Measurements from ENCODE around the gene PPP6R2.
A peak's percentile ranks its signal among the peaks of the same experiment; 100 is the strongest.

Gene PPP6R2

DNA sequence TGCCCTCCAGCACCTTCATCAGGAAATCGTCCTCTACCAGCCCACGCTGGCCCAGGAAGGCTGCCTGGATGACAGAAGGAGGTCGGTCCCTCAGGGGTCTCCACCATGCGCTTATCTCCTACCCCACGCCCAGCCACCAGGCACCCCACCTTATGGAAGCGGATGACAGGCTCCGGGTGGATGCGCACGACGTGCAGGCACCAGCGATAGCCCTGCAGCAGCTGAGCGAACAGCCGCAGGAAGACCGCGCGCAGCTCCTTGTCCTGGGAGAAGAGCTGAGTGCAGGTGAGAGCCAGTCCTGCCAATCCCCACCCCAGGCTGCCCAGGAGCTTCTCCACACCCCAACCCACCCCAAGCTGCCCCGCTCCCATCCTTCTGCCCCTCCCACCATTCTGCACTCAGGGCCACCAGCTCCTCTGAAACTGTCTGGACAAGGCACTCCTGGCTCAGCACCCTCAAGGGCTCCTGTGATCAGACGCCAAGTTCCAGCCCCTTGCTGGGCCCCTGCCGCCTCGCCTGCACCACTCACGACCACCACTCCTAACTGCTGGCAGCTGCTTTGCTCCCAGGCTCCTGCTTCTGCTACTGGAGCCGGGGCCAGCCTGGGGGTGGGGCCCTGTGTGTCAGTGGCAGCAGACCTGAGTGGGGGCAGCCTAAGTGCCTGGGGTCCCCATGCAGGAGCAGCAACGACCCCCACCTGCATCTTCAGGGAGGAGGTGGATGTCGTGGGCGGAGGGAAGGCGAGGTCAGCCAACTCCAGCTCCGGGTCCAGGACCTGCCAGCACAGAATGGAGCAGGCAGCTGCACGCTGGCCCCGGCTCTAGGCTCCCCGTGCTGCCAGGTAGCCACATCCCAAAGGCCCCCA is 122.2 kb downstream of the PPP6R2 start:
- Histone ChIP-seq H3K27ac (ENCODE audit: insufficient read depth in 1 of 2, low read depth in 1 of 2, low read length in 2 of 2, poor library complexity in 1 of 2, severe bottlenecking in 2 of 2) (no peak overlapping the region), H3K9me3 (ENCODE audit: control extremely low read depth in 1 of 5, control insufficient read depth in 4 of 5, insufficient read depth in 2 of 5, low read depth in 1 of 5, low read length in 4 of 5) (no peaks in the 10 kb centered on the region), H3K36me3 (ENCODE audit: control insufficient read depth in 4 of 4, insufficient read depth in 4 of 4, low read length in 3 of 4) (peaks cover 3 to 73% (median 54%) of the 10 kb centered on the region in 4 experiments), H3K27me3 (replicated peaks in 2 of 5; ENCODE audit: control insufficient read depth in 4 of 5, insufficient read depth in 5 of 5, low read length in 4 of 5) (no peaks in the 10 kb centered on the region), H3K4me3 (ENCODE audit: control insufficient read depth in 1 of 7, extremely low read depth in 1 of 7, insufficient read depth in 4 of 7, low read depth in 2 of 7, low read length in 6 of 7) (no peak overlapping the region), H3K4me1 (ENCODE audit: control extremely low read depth in 1 of 4, control insufficient read depth in 4 of 4, insufficient read depth in 4 of 4, low read length in 3 of 4) (peaks cover 0 to 27% (median 26%) of the 10 kb centered on the region in 4 experiments)
- CTCF ChIA-PET, result interaction anchor here (0.9 to 2.6 kb wide), 3 partner anchors 11 to 65 kb away, joined by 4 to 8 read pairs (median 4); no protein-coding TSS in a partner anchor
- POLR2A ChIA-PET, result interaction anchor here (0.5 kb wide), 1 partner anchor 20 kb away, joined by 3 read pairs; no protein-coding TSS in a partner anchor
- 99% methylated on average over 28 of the region's 30 CpGs for WGBS (ENCODE audit: insufficient coverage)
- DNase-seq, result no peak

DNA sequence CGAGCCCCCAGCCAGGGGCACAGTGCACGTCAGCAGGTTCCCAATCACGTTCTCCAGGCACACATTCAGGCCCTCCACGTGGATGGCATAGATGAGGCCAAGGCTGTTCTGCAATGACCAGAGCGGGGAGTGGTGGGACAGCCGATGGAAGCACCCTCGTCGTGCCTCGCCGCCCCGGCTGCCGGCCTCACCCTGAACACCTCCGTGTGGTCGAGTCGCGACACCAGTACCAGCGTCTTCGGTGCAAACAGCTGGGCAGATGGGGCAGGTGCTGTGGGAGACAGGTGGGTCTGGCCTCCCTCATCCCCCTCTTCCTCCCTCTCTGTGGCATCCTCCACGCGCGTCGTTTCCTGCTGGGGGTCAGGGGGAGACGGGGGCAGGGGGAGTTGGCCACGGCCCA is 124.2 kb downstream of the PPP6R2 start:
- CTCF ChIA-PET, result interaction anchor here (0.9 to 2.6 kb wide), 4 partner anchors 10 to 175 kb away, joined by 3 to 8 read pairs (median 3); no protein-coding TSS in a partner anchor
- Histone ChIP-seq H3K27me3 (replicated peaks in 2 of 5; ENCODE audit: control insufficient read depth in 4 of 5, insufficient read depth in 5 of 5, low read length in 4 of 5) (no peaks in the 10 kb centered on the region), H3K4me1 (ENCODE audit: control extremely low read depth in 1 of 4, control insufficient read depth in 4 of 4, insufficient read depth in 4 of 4, low read length in 3 of 4) (peaks cover 3 to 48% (median 47%) of the 10 kb centered on the region in 4 experiments), H3K27ac (ENCODE audit: insufficient read depth in 1 of 2, low read depth in 1 of 2, low read length in 2 of 2, poor library complexity in 1 of 2, severe bottlenecking in 2 of 2) (no peak overlapping the region), H3K9me3 (ENCODE audit: control extremely low read depth in 1 of 5, control insufficient read depth in 4 of 5, insufficient read depth in 2 of 5, low read depth in 1 of 5, low read length in 4 of 5) (no peaks in the 10 kb centered on the region), H3K36me3 (ENCODE audit: control insufficient read depth in 4 of 4, insufficient read depth in 4 of 4, low read length in 3 of 4) (peaks cover 3 to 53% (median 38%) of the 10 kb centered on the region in 4 experiments), H3K4me3 (ENCODE audit: control insufficient read depth in 1 of 7, extremely low read depth in 1 of 7, insufficient read depth in 4 of 7, low read depth in 2 of 7, low read length in 6 of 7) (no peak overlapping the region)
- DNase-seq, result no peak
- POLR2A ChIA-PET, result no interaction called here
- 97% methylated on average over 16 of the region's 24 CpGs for WGBS (ENCODE audit: insufficient coverage)

DNA sequence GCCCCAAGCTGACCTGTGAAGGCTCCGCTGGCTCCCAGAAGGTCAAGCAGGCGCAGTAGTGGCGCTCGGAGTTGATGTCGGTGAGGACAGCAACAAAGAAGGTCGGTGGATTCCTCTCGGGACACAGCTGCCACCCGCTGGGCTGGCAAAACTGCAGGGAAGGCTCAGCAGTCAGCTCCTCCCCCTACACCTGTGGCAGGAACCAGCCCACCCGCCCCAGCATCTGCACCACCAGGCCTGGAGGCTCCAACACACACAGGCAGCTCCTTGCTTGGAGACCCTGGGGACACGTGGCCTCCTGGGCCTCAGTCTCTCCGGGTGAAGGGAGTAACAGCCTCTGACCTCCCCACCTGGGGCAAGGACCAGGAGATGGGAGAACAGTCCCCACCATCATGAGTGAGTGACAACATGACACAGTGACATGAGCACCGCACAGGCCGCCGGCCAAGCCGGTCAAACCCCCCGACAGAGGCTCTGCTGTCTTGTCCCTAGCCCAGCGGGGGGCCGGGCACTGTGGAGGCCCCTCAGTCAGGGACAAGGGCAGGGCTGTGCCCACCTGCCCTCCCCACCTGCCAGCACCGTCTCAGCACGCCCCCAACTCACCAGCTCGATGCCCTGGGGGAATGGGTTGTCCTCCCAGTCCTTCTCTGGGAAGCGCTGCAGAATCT is 124.8 kb downstream of the PPP6R2 start:
- CTCF ChIA-PET, result interaction anchor here (0.9 to 1.2 kb wide), 3 partner anchors 30 to 153 kb away, joined by 3 to 4 read pairs (median 3); no protein-coding TSS in a partner anchor
- POLR2A ChIA-PET, result interaction anchor here (0.6 to 1.0 kb wide), 3 partner anchors 12 to 622 kb away, joined by 3 to 6 read pairs (median 4); no protein-coding TSS in a partner anchor
- DNase-seq, result no peak
- H3K27ac ChIP-seq (ENCODE audit: insufficient read depth in 1 of 2, low read depth in 1 of 2, low read length in 2 of 2, poor library complexity in 1 of 2, severe bottlenecking in 2 of 2), result peak overlapping the region in 1 of 2 experiments; percentile 72
- peaks cover 3 to 48% (median 34%) of the 10 kb centered on the region in 4 experiments for H3K36me3 ChIP-seq (ENCODE audit: control insufficient read depth in 4 of 4, insufficient read depth in 4 of 4, low read length in 3 of 4)
- peaks cover 4 to 53% (median 53%) of the 10 kb centered on the region in 4 experiments for H3K4me1 ChIP-seq (ENCODE audit: control extremely low read depth in 1 of 4, control insufficient read depth in 4 of 4, insufficient read depth in 4 of 4, low read length in 3 of 4)
- no peaks in the 10 kb centered on the region for H3K27me3 ChIP-seq (replicated peaks in 2 of 5; ENCODE audit: control insufficient read depth in 4 of 5, insufficient read depth in 5 of 5, low read length in 4 of 5)
- no peak overlapping the region for H3K4me3 ChIP-seq (ENCODE audit: control insufficient read depth in 1 of 7, extremely low read depth in 1 of 7, insufficient read depth in 4 of 7, low read depth in 2 of 7, low read length in 6 of 7)
- WGBS (ENCODE audit: insufficient coverage), result 93% methylated on average over 18 of the region's 22 CpGs
- H3K9me3 ChIP-seq (ENCODE audit: control extremely low read depth in 1 of 5, control insufficient read depth in 4 of 5, insufficient read depth in 2 of 5, low read depth in 1 of 5, low read length in 4 of 5), result no peaks in the 10 kb centered on the region

DNA sequence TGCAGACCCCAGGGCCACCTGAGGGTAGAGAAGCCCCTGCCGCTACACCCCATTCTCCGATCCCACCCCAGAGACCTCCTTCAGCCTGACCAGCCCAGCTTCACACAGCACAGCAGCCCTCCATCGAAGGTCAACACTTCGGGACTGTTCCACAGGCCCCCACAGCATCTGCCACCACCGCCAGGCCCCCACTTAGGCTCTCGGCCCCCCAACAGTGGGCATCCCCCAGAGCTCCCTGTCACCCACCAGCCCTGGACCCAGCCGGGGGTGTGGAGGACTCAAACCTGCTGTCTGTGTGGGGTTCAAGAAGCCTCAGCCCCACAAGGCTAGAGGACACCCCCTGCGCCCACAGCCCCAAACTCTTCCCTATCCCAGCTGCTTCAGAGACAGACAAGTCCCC is 125.5 kb downstream of the PPP6R2 start:
- Histone ChIP-seq H3K4me1 (ENCODE audit: control extremely low read depth in 1 of 4, control insufficient read depth in 4 of 4, insufficient read depth in 4 of 4, low read length in 3 of 4) (peaks cover 4 to 60% (median 60%) of the 10 kb centered on the region in 4 experiments), H3K27me3 (replicated peaks in 2 of 5; ENCODE audit: control insufficient read depth in 4 of 5, insufficient read depth in 5 of 5, low read length in 4 of 5) (no peaks in the 10 kb centered on the region), H3K4me3 (ENCODE audit: control insufficient read depth in 1 of 7, extremely low read depth in 1 of 7, insufficient read depth in 4 of 7, low read depth in 2 of 7, low read length in 6 of 7) (peak overlapping the region in 2 of 7 experiments; percentile 1 to 19), H3K36me3 (ENCODE audit: control insufficient read depth in 4 of 4, insufficient read depth in 4 of 4, low read length in 3 of 4) (peaks cover 3 to 41% (median 28%) of the 10 kb centered on the region in 4 experiments), H3K27ac (ENCODE audit: insufficient read depth in 1 of 2, low read depth in 1 of 2, low read length in 2 of 2, poor library complexity in 1 of 2, severe bottlenecking in 2 of 2) (peak overlapping the region in 1 of 2 experiments; percentile 72), H3K9me3 (ENCODE audit: control extremely low read depth in 1 of 5, control insufficient read depth in 4 of 5, insufficient read depth in 2 of 5, low read depth in 1 of 5, low read length in 4 of 5) (no peaks in the 10 kb centered on the region)
- no peak for DNase-seq
- CTCF ChIA-PET, result interaction anchor here (0.6 to 2.3 kb wide), 6 partner anchors 9 to 214 kb away, joined by 3 to 6 read pairs (median 4); no protein-coding TSS in a partner anchor
- WGBS (ENCODE audit: insufficient coverage), result 77% methylated on average over 5 of the region's 8 CpGs
- POLR2A ChIA-PET, result interaction anchor here (0.6 to 1.0 kb wide), 4 partner anchors 11 to 623 kb away, joined by 3 to 6 read pairs (median 4); no protein-coding TSS in a partner anchor

DNA sequence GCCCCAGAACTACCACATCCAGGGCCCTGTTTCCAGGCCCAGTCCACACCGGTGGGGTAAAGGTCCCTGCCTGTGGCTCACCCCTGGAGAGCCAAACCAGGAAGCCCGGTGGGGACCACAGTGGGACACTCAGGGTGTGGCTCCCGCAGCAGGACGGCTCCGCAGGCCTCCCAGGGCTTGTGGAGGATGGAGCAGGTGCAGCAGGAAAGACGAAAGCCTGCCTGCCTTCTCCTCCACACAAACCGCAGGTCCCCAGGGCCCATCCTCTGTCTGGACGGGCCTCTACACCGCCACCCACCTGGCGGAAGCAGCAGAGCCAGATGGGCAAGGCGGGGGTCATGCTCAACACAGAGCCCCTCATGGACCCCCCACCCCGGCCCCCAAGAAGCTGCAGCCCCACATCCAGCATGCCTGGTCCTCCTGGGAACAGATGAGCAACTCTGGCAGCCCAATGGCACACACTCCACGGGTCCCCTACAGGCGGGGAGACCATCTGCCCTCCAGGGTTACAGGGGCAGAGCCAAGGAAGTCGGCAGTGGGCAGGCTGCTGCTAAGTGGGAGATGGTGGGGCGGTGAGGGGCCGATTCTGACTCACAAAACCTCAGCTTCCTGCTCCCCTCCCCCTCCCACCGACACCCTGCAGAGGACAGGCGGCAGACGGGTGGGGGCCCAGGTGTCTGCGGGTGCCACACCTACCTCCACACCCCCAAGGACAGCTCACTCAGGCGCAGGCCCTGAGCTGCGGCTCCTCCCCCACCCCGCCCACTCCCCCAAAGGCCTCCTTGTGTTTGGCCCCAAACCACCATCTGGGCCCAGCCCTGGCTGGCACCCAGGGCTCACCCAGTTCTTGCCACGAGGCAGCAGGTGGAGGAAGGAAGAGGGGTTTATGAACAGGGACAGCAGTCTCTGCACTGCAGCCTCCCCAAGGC is 126.5 kb downstream of the PPP6R2 start:
- CTCF ChIA-PET, result interaction anchor here (0.9 to 2.3 kb wide), 7 partner anchors 10 to 196 kb away, joined by 3 to 6 read pairs (median 3); partner anchors contain the start of genes SCO2 and SYCE3
- H3K27ac ChIP-seq (ENCODE audit: insufficient read depth in 1 of 2, low read depth in 1 of 2, low read length in 2 of 2, poor library complexity in 1 of 2, severe bottlenecking in 2 of 2), result peak overlapping the region; percentile 40 to 76
- H3K27me3 ChIP-seq (replicated peaks in 2 of 5; ENCODE audit: control insufficient read depth in 4 of 5, insufficient read depth in 5 of 5, low read length in 4 of 5), result no peaks in the 10 kb centered on the region
- POLR2A ChIA-PET, result interaction anchor here (1.0 to 1.7 kb wide), 4 partner anchors 25 to 56 kb away, joined by 4 to 8 read pairs (median 4); partner anchors contain the start of genes LMF2, NCAPH2 and SCO2
- 7% methylated on average over 10 of the region's 25 CpGs for WGBS (ENCODE audit: insufficient coverage)
- no peaks in the 10 kb centered on the region for H3K9me3 ChIP-seq (ENCODE audit: control extremely low read depth in 1 of 5, control insufficient read depth in 4 of 5, insufficient read depth in 2 of 5, low read depth in 1 of 5, low read length in 4 of 5)
- peaks cover 4 to 67% (median 65%) of the 10 kb centered on the region in 4 experiments for H3K4me1 ChIP-seq (ENCODE audit: control extremely low read depth in 1 of 4, control insufficient read depth in 4 of 4, insufficient read depth in 4 of 4, low read length in 3 of 4)
- peaks cover 3 to 30% (median 23%) of the 10 kb centered on the region in 4 experiments for H3K36me3 ChIP-seq (ENCODE audit: control insufficient read depth in 4 of 4, insufficient read depth in 4 of 4, low read length in 3 of 4)
- H3K4me3 ChIP-seq (ENCODE audit: control insufficient read depth in 1 of 7, extremely low read depth in 1 of 7, insufficient read depth in 4 of 7, low read depth in 2 of 7, low read length in 6 of 7), result peak overlapping the region in 4 of 7 experiments; percentile 24 to 54 (median 39)
- DNase-seq, result peak; percentile 92 to 99 (median 98)

DNA sequence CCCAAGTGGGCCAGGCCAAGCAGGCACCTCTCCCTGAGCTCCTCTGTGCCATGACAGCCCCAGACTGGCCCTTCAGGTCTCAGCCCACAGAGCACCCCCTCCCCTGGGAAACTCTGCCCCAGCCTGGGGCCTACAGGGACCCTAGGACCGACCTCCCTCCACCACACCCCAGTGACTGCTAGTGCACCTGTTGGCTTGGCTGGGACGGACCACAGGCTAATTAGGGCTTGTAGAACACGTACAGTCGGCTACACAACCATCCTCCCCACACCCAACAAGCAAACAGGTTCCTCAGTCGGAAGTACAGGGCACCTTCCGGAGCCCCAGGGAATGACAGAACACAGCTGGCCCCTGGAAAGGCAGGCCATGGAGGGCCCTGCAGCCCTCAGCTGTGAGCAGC is 127.4 kb downstream of the PPP6R2 start:
- peak overlapping the region in 4 of 7 experiments; percentile 24 to 41 (median 34) for H3K4me3 ChIP-seq (ENCODE audit: control insufficient read depth in 1 of 7, extremely low read depth in 1 of 7, insufficient read depth in 4 of 7, low read depth in 2 of 7, low read length in 6 of 7)
- no peaks in the 10 kb centered on the region for H3K9me3 ChIP-seq (ENCODE audit: control extremely low read depth in 1 of 5, control insufficient read depth in 4 of 5, insufficient read depth in 2 of 5, low read depth in 1 of 5, low read length in 4 of 5)
- ChIA-PET CTCF (interaction anchor here (0.9 to 2.3 kb wide), 7 partner anchors 13 to 197 kb away, joined by 3 to 6 read pairs (median 3); partner anchors contain the start of genes SCO2 and SYCE3), POLR2A (interaction anchor here (0.6 to 1.7 kb wide), 4 partner anchors 28 to 208 kb away, joined by 3 to 8 read pairs (median 4); partner anchors contain the start of genes LMF2, NCAPH2 and SCO2)
- 75% methylated on average over 2 of the region's 6 CpGs for WGBS (ENCODE audit: insufficient coverage)
- H3K27me3 ChIP-seq (replicated peaks in 2 of 5; ENCODE audit: control insufficient read depth in 4 of 5, insufficient read depth in 5 of 5, low read length in 4 of 5), result no peaks in the 10 kb centered on the region
- peaks cover 3 to 22% (median 18%) of the 10 kb centered on the region in 4 experiments for H3K36me3 ChIP-seq (ENCODE audit: control insufficient read depth in 4 of 4, insufficient read depth in 4 of 4, low read length in 3 of 4)
- peaks cover 4 to 72% (median 70%) of the 10 kb centered on the region in 4 experiments for H3K4me1 ChIP-seq (ENCODE audit: control extremely low read depth in 1 of 4, control insufficient read depth in 4 of 4, insufficient read depth in 4 of 4, low read length in 3 of 4)
- peak overlapping the region in 1 of 2 experiments; percentile 76 for H3K27ac ChIP-seq (ENCODE audit: insufficient read depth in 1 of 2, low read depth in 1 of 2, low read length in 2 of 2, poor library complexity in 1 of 2, severe bottlenecking in 2 of 2)
- no peak for DNase-seq
